ENCODE measurements around the gene GNAS. TPM values are rescaled to one million over a fixed set of nuclear protein-coding genes. Genes with fewer than 3 reads are reported as not detected.

The GNAS gene
- total and polyA plus RNA-seq, 7 donors: 700 to 1,905 (median 1,386) TPM

DNA sequence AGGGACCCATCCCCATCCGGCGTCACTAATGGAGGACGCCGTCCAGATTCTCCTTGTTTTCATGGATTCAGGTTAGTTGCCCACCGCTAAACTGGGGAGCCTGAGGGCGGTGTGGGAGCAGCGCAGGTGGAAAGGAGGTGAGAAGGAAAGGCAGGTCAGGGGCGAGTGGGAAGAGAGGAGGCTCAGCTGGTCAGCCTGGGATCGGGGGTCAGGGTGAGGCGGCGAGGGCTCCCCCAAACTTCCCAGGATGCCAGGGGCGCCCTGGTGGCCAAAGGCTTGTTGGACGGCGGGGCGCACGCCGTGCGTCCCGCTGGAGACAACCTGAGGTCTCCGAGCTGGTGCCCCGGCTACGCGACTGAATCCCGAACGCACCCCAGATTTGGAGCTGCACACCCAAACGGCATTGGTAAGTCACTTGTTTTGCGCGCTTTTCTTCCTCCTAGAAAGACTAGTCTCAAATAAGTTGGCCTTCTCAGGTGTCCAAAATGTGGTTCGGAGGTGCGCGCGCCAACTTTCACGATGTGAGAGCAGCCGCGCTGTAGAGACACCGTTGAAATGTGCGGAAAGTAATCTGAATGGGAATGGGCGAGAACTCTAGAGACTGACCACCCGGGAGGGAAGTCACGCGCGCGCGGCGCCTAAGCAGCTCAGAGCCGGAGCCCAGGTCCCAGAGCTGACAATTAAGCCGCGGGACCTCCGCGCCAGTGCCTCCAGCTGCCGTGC is 11.5 kb upstream of the GNAS start:
- H3K27ac ChIP-seq: no peak overlapping the region
- no peaks in the 10 kb centered on the region for H3K9me3 ChIP-seq
- TF ChIP-seq, protein P1, sequence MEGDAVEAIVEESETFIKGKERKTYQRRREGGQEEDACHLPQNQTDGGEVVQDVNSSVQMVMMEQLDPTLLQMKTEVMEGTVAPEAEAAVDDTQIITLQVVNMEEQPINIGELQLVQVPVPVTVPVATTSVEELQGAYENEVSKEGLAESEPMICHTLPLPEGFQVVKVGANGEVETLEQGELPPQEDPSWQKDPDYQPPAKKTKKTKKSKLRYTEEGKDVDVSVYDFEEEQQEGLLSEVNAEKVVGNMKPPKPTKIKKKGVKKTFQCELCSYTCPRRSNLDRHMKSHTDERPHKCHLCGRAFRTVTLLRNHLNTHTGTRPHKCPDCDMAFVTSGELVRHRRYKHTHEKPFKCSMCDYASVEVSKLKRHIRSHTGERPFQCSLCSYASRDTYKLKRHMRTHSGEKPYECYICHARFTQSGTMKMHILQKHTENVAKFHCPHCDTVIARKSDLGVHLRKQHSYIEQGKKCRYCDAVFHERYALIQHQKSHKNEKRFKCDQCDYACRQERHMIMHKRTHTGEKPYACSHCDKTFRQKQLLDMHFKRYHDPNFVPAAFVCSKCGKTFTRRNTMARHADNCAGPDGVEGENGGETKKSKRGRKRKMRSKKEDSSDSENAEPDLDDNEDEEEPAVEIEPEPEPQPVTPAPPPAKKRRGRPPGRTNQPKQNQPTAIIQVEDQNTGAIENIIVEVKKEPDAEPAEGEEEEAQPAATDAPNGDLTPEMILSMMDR (IDR thresholded peaks at IDR 0.05): no peak
- no peak overlapping the region for H3K4me3 ChIP-seq
- no peaks in the 10 kb centered on the region for H3K4me1 ChIP-seq
- intact Hi-C loops (cut with DNase I): loop anchor here in 1 of 2 donors (10.0 kb wide), 1 partner anchor 606 kb away; no protein-coding TSS in a partner anchor
- DNase-seq (no peak), ATAC-seq (no peak)
- 35 to 57% (median 49%) methylated on average over 48 to 51 of the region's 51 CpGs for WGBS, 3 donors
- H3K36me3 ChIP-seq (ENCODE audit: insufficient read depth in 1 of 2, low read depth in 1 of 2): no peaks in the 10 kb centered on the region
- H3K27me3 ChIP-seq (ENCODE audit: insufficient read depth in 3 of 3, low read length in 2 of 3): peaks cover 0 to 38% (median 5%) of the 10 kb centered on the region in 3 donors

DNA sequence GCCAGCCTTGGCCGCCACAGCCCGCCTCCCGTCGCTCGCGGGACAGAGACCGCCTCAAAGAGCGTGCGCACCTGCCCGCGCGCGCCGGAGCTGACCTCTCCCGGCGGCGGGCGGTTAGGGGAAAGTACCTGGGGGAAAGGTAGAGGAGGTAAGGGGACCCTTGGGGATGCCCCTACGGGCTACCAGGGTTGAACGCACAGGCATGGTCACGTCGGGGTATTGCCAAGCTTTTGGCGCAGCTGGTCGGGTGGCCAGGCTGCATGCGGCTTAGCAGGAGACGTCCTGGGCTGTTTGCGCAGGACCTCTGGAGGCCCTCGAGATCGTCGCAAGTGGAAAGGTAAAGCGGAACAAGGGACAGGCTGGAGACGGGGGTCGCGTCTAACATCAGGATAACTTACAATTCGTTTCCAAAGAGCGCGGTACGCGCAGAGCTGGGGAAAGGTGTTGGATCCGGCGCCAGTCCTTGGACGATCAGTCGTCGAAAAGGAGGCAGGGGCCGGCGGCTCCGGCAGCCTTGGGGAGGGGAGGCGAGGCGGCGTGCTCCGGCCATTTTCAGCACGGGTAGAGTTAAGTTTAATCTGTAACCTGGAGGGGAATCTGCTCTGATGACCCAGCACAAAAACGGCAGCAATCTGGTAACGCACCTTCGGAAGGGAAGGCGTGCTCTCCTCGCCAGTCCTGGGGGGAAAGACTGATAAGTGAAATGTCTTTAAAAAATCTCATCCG is 10.8 kb upstream of the GNAS start:
- H3K4me3 ChIP-seq: no peak overlapping the region
- WGBS, 3 donors: 52 to 60% (median 53%) methylated on average over 58 of the region's 58 CpGs
- intact Hi-C loops (cut with DNase I): loop anchor here in 1 of 2 donors (10.0 kb wide), 1 partner anchor 607 kb away; no protein-coding TSS in a partner anchor

DNA sequence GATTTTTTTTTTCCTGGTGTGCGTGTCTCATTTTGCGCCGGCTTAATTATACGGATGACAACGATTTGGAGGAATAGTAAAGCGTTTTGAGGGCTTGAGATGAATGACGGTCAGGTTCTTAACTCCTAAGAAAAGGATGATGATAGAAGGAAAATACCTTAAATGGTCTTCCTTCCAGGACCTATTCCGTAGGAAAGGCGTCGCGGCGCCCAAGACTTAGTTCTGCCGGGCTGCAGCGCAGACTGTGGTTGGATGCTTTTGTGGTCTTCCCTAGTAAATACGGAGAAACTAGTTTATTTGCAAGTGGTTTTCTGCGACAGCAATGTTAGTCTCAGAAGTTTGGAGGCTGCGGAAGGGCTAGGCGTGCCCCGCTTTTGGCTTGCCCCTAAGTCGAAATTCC is 10.2 kb upstream of the GNAS start:
- peaks cover 0 to 39% (median 5%) of the 10 kb centered on the region in 3 donors for H3K27me3 ChIP-seq (ENCODE audit: insufficient read depth in 3 of 3, low read length in 2 of 3)
- intact Hi-C loops (cut with DNase I): loop anchor here in 1 of 2 donors (10.0 kb wide), 1 partner anchor 607 kb away; no protein-coding TSS in a partner anchor

More for the DNA sequence above, 10.8 kb upstream of the GNAS start:
- H3K36me3 ChIP-seq (ENCODE audit: insufficient read depth in 1 of 2, low read depth in 1 of 2): no peaks in the 10 kb centered on the region
- H3K9me3 ChIP-seq: no peaks in the 10 kb centered on the region
- H3K27me3 ChIP-seq (ENCODE audit: insufficient read depth in 3 of 3, low read length in 2 of 3): peaks cover 0 to 39% (median 5%) of the 10 kb centered on the region in 3 donors
- ATAC-seq (no peak), DNase-seq (no peak)
- H3K4me1 ChIP-seq: no peaks in the 10 kb centered on the region
- no peak overlapping the region for H3K27ac ChIP-seq
- TF ChIP-seq, protein P1 (IDR thresholded peaks at IDR 0.05): no peak

DNA sequence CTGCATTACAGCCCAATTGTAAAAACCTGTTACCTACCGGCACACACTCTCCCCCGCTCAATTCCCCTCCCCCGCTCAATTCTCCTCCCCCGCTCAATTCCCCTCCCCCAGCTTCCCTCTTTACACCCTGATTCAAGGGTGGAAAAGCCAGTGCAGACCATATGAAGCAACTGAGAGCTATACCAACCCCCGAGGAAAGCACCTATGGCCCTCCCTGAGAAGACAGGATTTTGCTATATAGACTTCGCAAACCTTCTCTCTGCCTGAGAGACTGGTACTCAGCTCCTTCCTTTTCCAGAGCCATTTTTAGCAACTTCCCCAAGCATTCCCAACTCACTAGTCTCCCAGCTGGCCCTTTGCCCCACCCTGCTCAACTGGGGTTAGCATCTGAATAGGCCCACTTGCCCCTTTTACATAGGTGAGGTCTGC is 9.4 kb upstream of the GNAS start:
- H3K27me3 ChIP-seq (ENCODE audit: insufficient read depth in 3 of 3, low read length in 2 of 3): peaks cover 0 to 39% (median 5%) of the 10 kb centered on the region in 3 donors
- DNase-seq (no peak), ATAC-seq (no peak)
- H3K4me3 ChIP-seq: no peak overlapping the region
- H3K4me1 ChIP-seq: no peaks in the 10 kb centered on the region
- 54 to 61% (median 61%) methylated on average over 6 of the region's 6 CpGs for WGBS, 3 donors
- H3K9me3 ChIP-seq: no peaks in the 10 kb centered on the region
- intact Hi-C loops (cut with DNase I): loop anchor here in 1 of 2 donors (10.0 kb wide), 1 partner anchor 608 kb away; no protein-coding TSS in a partner anchor
- TF ChIP-seq, protein P1 (IDR thresholded peaks at IDR 0.05): no peak
- H3K27ac ChIP-seq: no peak overlapping the region
- no peaks in the 10 kb centered on the region for H3K36me3 ChIP-seq (ENCODE audit: insufficient read depth in 1 of 2, low read depth in 1 of 2)

More for the DNA sequence above, 10.2 kb upstream of the GNAS start:
- 49 to 57% (median 57%) methylated on average over 20 of the region's 20 CpGs for WGBS, 3 donors
- H3K4me3 ChIP-seq: no peak overlapping the region
- DNase-seq: no peak
- H3K4me1 ChIP-seq: no peaks in the 10 kb centered on the region
- TF ChIP-seq, protein P1 (IDR thresholded peaks at IDR 0.05): no peak
- H3K27ac ChIP-seq: no peak overlapping the region
- H3K9me3 ChIP-seq: no peaks in the 10 kb centered on the region
- H3K36me3 ChIP-seq (ENCODE audit: insufficient read depth in 1 of 2, low read depth in 1 of 2): no peaks in the 10 kb centered on the region
- no peak for ATAC-seq

Measured in psoas muscle (tissue), 8 donors.